Measurements from ENCODE around the gene APLNR. TPM values are rescaled to one million over a fixed set of nuclear protein-coding genes. Genes with fewer than 3 reads are reported as not detected.
A peak's percentile ranks its signal among the peaks of the same experiment; 100 is the strongest.
"Not testable (repeated sequence)": the region's sequence is repeated elsewhere in the genome, so short reads cannot be mapped to it uniquely, and the experiment has no call there.

APLNR gene
- 21.0 TPM for total RNA-seq
- long read RNA-seq, transcript APLNR-202 (1 exons, 3,609 nt), result major isoform, 36 of 36 reads
- long read RNA-seq, partial matches to known transcripts, result 0 of 36 reads
- long read RNA-seq, other reads (novel, unspliced or antisense), result 0 of 36 reads

- DNase-seq (peak; percentile 30), ATAC-seq (peak; percentile 63)
- intact Hi-C loops (cut with micrococcal nuclease), result no loop called here
These were observed at the start of gene APLNR for GRCh38 chr11:57237204-57237681. TSS of gene APLNR (minus strand) at chr11:57237250. CDS start at chr11:57237004, 246 bp downstream.

- DNase-seq, result no peak
- intact Hi-C loops (cut with micrococcal nuclease), result no loop called here
- ATAC-seq, result no peak
These were observed 46.4 kb upstream of the APLNR start for GRCh38 chr11:57283231-57283990.

- DNase-seq; intact Hi-C loops (cut with micrococcal nuclease); ATAC-seq: not testable (repeated sequence)
These were observed 44.5 kb upstream of the APLNR start for GRCh38 chr11:57281546-57281945.

GRCh38 chr11:57279116-57279515 lies 42.1 kb upstream of the APLNR start:
- DNase-seq (no peak), ATAC-seq (no peak)
- intact Hi-C loops (cut with micrococcal nuclease), result no loop called here

GRCh38 chr11:57278721-57279095 lies 41.7 kb upstream of the APLNR start:
- DNase-seq, result no peak
- no peak for ATAC-seq
- intact Hi-C loops (cut with micrococcal nuclease), result no loop called here

- intact Hi-C loops (cut with micrococcal nuclease), result no loop called here
- DNase-seq (peak; percentile 76), ATAC-seq (peak; percentile 84)
These were observed 41.0 kb upstream of the APLNR start for GRCh38 chr11:57277845-57278720.

- ATAC-seq (peak; percentile 64), DNase-seq (no peak)
- intact Hi-C loops (cut with micrococcal nuclease), result no loop called here
These were observed 40.1 kb upstream of the APLNR start for GRCh38 chr11:57276971-57277675.

GRCh38 chr11:57276169-57276970 lies 39.3 kb upstream of the APLNR start:
- peak; percentile 7 for ATAC-seq
- intact Hi-C loops (cut with micrococcal nuclease), result no loop called here
- DNase-seq, result no peak

- DNase-seq (no peak), ATAC-seq (peak; percentile 31)
- intact Hi-C loops (cut with micrococcal nuclease), result no loop called here
These were observed 38.5 kb upstream of the APLNR start for GRCh38 chr11:57275582-57275981.

- ATAC-seq, result no peak
- intact Hi-C loops (cut with micrococcal nuclease), result no loop called here
- DNase-seq, result no peak
These were observed 38.0 kb upstream of the APLNR start for GRCh38 chr11:57274904-57275498.

GRCh38 chr11:57273448-57274058 lies 36.5 kb upstream of the APLNR start:
- DNase-seq, result no peak
- intact Hi-C loops (cut with micrococcal nuclease), result no loop called here
- no peak for ATAC-seq

GRCh38 chr11:57269571-57270021 lies 32.5 kb upstream of the APLNR start:
- no peak for ATAC-seq
- intact Hi-C loops (cut with micrococcal nuclease), result no loop called here

GRCh38 chr11:57266157-57266556 lies 29.1 kb upstream of the APLNR start:
- no peak for ATAC-seq
- intact Hi-C loops (cut with micrococcal nuclease), result no loop called here
- no peak for DNase-seq

More at GRCh38 chr11:57269571-57270021, 32.5 kb upstream of the APLNR start:
- DNase-seq, result no peak

- intact Hi-C loops (cut with micrococcal nuclease), result no loop called here
- DNase-seq, result no peak
- no peak for ATAC-seq
These were observed 26.3 kb upstream of the APLNR start for GRCh38 chr11:57263351-57263750.

GRCh38 chr11:57262157-57262556 lies 25.1 kb upstream of the APLNR start:
- intact Hi-C loops (cut with micrococcal nuclease), result no loop called here
- ATAC-seq, result no peak

GRCh38 chr11:57260937-57261783 lies 24.1 kb upstream of the APLNR start:
- no peak for ATAC-seq
- intact Hi-C loops (cut with micrococcal nuclease), result no loop called here

More at GRCh38 chr11:57262157-57262556, 25.1 kb upstream of the APLNR start:
- no peak for DNase-seq

GRCh38 chr11:57256119-57256518 lies 19.1 kb upstream of the APLNR start:
- no peak for ATAC-seq

More at GRCh38 chr11:57260937-57261783, 24.1 kb upstream of the APLNR start:
- DNase-seq, result no peak

More at GRCh38 chr11:57256119-57256518, 19.1 kb upstream of the APLNR start:
- intact Hi-C loops (cut with micrococcal nuclease), result no loop called here
- DNase-seq, result no peak

Data from left ventricle myocardium superior (tissue), 1 donor.